Liver (tissue), 9 donors: ENCODE results near the gene RNF182. TPM values are rescaled to one million over a fixed set of nuclear protein-coding genes. Genes with fewer than 3 reads are reported as not detected.

ENCODE experiments used
- DNase-seq: peaks from one replicate; pipeline ENCODE4 v3.0.0-alpha.2; 2017; ENCODE audit warnings: low spot score
- H3K27ac ChIP-seq, 2 donors: one replicate each; pipeline ENCODE4 v1.7.0; 2013; ENCODE audit warnings: inconsistent platforms in 2 of 2, low read length in 2 of 2, control low read depth in 1 of 2, low read depth in 1 of 2, mild to moderate bottlenecking in 1 of 2
- H3K27me3 ChIP-seq, 4 donors: one replicate each; pipeline versions ENCODE4 v1.6.1 to v1.7.0; 2013; ENCODE audit warnings: low read length in 3 of 4, inconsistent platforms in 1 of 4, mild to moderate bottlenecking in 1 of 4, moderate library complexity in 1 of 4; ENCODE audit not compliant: control insufficient read depth in 4 of 4, insufficient read depth in 4 of 4
- H3K36me3 ChIP-seq, 4 donors: one replicate each; pipeline versions ENCODE4 v1.6.1 to v1.7.0; 2013; ENCODE audit warnings: low read length in 3 of 4, mild to moderate bottlenecking in 3 of 4, low read depth in 1 of 4, moderate library complexity in 1 of 4; ENCODE audit not compliant: control insufficient read depth in 4 of 4, insufficient read depth in 3 of 4
- H3K4me1 ChIP-seq, 4 donors: one replicate each; pipeline versions ENCODE4 v1.6.1 to v1.7.0; 2013; ENCODE audit warnings: low read length in 3 of 4, mild to moderate bottlenecking in 3 of 4, moderate library complexity in 1 of 4; ENCODE audit not compliant: control insufficient read depth in 4 of 4, insufficient read depth in 4 of 4
- H3K4me3 ChIP-seq, 3 donors: one replicate each; pipeline versions ENCODE4 v1.6.1 to v1.7.0; 2013; ENCODE audit warnings: low read length in 3 of 3, control low read depth in 1 of 3, low read depth in 1 of 3, mild to moderate bottlenecking in 1 of 3
- H3K9ac ChIP-seq, 2 donors: one replicate each; pipeline ENCODE4 v1.7.0; 2013; ENCODE audit warnings: low read length in 2 of 2, mild to moderate bottlenecking in 2 of 2, moderate library complexity in 2 of 2, control low read depth in 1 of 2, low read depth in 1 of 2
- H3K9me3 ChIP-seq, 4 donors: one replicate each; pipeline versions ENCODE4 v1.6.1 to v1.7.0; 2013; ENCODE audit warnings: low read length in 3 of 4; ENCODE audit not compliant: control insufficient read depth in 4 of 4
- ATF3 ChIP-seq: IDR thresholded peaks from 2 replicates; pipeline ENCODE4 v1.6.1; 2016; ENCODE audit warnings: antibody characterized with exemption
- CTCF ChIP-seq: fragments of 150-350 bp; IDR thresholded peaks from 2 replicates; pipeline ENCODE4 v1.5.1; 2017; ENCODE audit warnings: improper control_type of control experiment, low read depth, low read length; ENCODE audit not compliant: missing input control
- EGR1 ChIP-seq, 2 donors: IDR thresholded peaks; 2 replicates each; pipeline ENCODE4 v1.6.1; 2016 to 2018; ENCODE audit warnings: antibody characterized with exemption in 2 of 2, low read depth in 2 of 2
- FOXA1 ChIP-seq: IDR thresholded peaks from 2 replicates; pipeline ENCODE4 v1.6.1; 2016; ENCODE audit warnings: antibody characterized with exemption
- FOXA2 ChIP-seq: IDR thresholded peaks from 2 replicates; pipeline ENCODE4 v1.6.1; 2016; ENCODE audit warnings: antibody characterized with exemption
- HNF4A ChIP-seq, 2 donors: conservative IDR thresholded peaks; 2 replicates each; pipeline ENCODE4 v1.6.1; 2016; ENCODE audit warnings: antibody characterized with exemption in 2 of 2, mild to moderate bottlenecking in 2 of 2
- HNF4G ChIP-seq: IDR thresholded peaks from 2 replicates; pipeline ENCODE4 v1.6.1; 2016; ENCODE audit warnings: antibody characterized with exemption
- JUND ChIP-seq, 2 donors: IDR thresholded peaks; 2 replicates each; pipeline ENCODE4 v1.6.1; 2016; ENCODE audit warnings: antibody characterized with exemption in 2 of 2
- MAX ChIP-seq: IDR thresholded peaks from 2 replicates; pipeline ENCODE4 v1.6.1; 2016; ENCODE audit warnings: antibody characterized with exemption
- NR2F2 ChIP-seq: IDR thresholded peaks from 2 replicates; pipeline ENCODE4 v1.6.1; 2016; ENCODE audit warnings: antibody characterized with exemption
- RAD21 ChIP-seq, 2 donors: IDR thresholded peaks; 2 replicates each; pipeline ENCODE4 v1.6.1; 2016; ENCODE audit warnings: antibody characterized with exemption in 2 of 2, mild to moderate bottlenecking in 2 of 2
- REST ChIP-seq: IDR thresholded peaks from 2 replicates; pipeline ENCODE4 v1.6.1; 2016; ENCODE audit warnings: antibody characterized with exemption, mild to moderate bottlenecking
- RXRA ChIP-seq, 2 donors: IDR thresholded peaks; 2 replicates each; pipeline ENCODE4 v1.6.1; 2017 to 2018; ENCODE audit warnings: antibody characterized with exemption in 2 of 2, mild to moderate bottlenecking in 1 of 2
- TAF1 ChIP-seq: conservative IDR thresholded peaks from 2 replicates; pipeline ENCODE4 v1.6.1; 2016; ENCODE audit warnings: antibody characterized with exemption, mild to moderate bottlenecking
- WGBS: extraction: QIAGEN DNeasy Blood & Tissue Kit; methylation state at CpG from one replicate; pipeline ENCODE4 v1.1.7; 2013; 5-methylcytosine and 5-hydroxymethylcytosine counted together
- polyA plus RNA-seq, 2 donors: library from polyadenylated mRNA; stranded (reverse) in 1 of 2; unstranded in 1 of 2; fragments of 200-250 nt in 1 of 2; fragments of >200 nt in 1 of 2; fragmentation: Nextera tagmentation in 1 of 2; extraction: Ambion mirVana in 1 of 2; gene quantifications; one replicate each; pipeline versions ENCODE4 v1.2.1 to v1.2.3, GENCODE V29; 2013 to 2015
- total RNA-seq, 2 donors: library from RNA; depleted of rRNA; stranded (reverse); fragments of >200 nt; gene quantifications; one replicate each; pipeline ENCODE4 v1.2.3, GENCODE V29; 2014
- TF ChIP-seq, protein P1 (sequence below): IDR thresholded peaks from 2 replicates; pipeline ENCODE4 v1.6.1; 2016; ENCODE audit warnings: antibody characterized with exemption
- donor health status: healthy.
- donor health status: healthy.
- donor health status: healthy.
- donor health status: healthy.
- donor health status: healthy.

The RNF182 gene
- total and polyA plus RNA-seq, 4 donors: 1.4 TPM; not detected in 3

DNA sequence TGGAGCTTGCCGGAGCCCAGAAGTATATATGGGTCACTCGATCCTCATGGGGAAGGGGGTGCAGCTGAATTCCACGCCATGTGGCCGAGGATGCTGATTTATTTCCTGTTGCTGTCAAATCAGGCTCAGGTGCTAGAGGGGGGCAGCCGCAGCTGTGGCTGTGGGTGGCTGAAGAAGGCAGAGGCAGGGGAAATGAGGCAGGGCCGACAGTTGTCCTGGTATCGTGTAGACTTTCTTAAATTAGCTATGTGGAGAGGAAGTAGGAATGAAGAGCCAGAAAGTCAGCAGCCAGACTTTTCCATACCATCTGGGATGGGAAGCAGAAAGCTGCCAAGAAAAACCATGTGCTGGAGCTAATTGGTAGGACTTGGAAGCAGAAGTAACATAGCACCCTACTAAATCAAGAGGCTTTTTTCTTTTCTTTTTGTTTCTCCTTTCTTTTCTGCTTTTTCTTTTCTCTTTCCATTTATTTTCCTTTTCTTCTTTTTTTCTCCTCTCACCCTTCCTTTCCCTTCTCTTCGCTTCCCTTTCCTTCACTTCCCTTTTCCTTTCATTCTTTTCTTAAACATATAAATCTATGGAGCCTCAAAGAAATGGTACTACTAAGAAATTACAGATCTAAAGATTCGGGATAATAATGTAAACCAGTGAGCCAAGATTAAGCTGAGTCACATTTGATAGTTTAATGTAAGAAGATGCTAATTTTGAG lies 102.2 kb downstream of the RNF182 start (continued):
- TF ChIP-seq REST: no peak
- no peak for TF ChIP-seq FOXA1
- TF ChIP-seq NR2F2: no peak
- no peak for TF ChIP-seq FOXA2
- TF ChIP-seq, protein P1, sequence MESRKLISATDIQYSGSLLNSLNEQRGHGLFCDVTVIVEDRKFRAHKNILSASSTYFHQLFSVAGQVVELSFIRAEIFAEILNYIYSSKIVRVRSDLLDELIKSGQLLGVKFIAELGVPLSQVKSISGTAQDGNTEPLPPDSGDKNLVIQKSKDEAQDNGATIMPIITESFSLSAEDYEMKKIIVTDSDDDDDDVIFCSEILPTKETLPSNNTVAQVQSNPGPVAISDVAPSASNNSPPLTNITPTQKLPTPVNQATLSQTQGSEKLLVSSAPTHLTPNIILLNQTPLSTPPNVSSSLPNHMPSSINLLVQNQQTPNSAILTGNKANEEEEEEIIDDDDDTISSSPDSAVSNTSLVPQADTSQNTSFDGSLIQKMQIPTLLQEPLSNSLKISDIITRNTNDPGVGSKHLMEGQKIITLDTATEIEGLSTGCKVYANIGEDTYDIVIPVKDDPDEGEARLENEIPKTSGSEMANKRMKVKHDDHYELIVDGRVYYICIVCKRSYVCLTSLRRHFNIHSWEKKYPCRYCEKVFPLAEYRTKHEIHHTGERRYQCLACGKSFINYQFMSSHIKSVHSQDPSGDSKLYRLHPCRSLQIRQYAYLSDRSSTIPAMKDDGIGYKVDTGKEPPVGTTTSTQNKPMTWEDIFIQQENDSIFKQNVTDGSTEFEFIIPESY: no peak

DNA sequence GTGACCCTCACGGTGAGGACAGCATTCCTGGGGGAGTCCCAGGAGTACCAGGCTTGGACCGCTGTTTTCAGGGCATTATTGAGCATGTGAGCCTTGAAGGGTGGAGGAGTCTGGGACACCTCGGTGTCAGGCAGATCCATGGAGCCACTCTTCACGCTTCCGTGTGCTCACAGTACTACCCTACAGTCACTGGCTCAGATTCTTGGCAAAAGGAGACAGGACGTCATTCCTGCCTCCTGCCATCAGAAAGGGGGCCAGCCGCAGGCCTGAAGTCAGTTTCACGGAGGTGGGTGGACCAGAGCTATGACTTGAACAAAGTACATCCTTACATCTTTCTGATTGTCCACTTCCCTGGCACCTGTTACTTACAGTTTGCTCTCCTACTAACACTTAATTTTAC lies 103.9 kb downstream of the RNF182 start:
- H3K27me3 ChIP-seq: no peaks in the 10 kb centered on the region
- no peaks in the 10 kb centered on the region for H3K9me3 ChIP-seq
- H3K4me1 ChIP-seq: no peaks in the 10 kb centered on the region
- no peak for TF ChIP-seq JUND (IDR thresholded peaks at IDR 0.05)
- TF ChIP-seq RAD21 (IDR thresholded peaks at IDR 0.05): no peak
- TF ChIP-seq, protein P1: no peak
- no peak for TF ChIP-seq TAF1
- no peak for TF ChIP-seq HNF4A (conservative IDR thresholded peaks at IDR 0.05)
- TF ChIP-seq EGR1 (IDR thresholded peaks at IDR 0.05; ENCODE audit: low read depth in 2 of 2): no peak
- TF ChIP-seq RXRA (IDR thresholded peaks at IDR 0.05): no peak
- TF ChIP-seq MAX: no peak
- WGBS: 83% methylated on average over 8 of the region's 8 CpGs
- no peak overlapping the region for H3K4me3 ChIP-seq
- no peaks in the 10 kb centered on the region for H3K36me3 ChIP-seq
- no peak overlapping the region for H3K9ac ChIP-seq
- no peak overlapping the region for H3K27ac ChIP-seq
- DNase-seq: no peak

DNA sequence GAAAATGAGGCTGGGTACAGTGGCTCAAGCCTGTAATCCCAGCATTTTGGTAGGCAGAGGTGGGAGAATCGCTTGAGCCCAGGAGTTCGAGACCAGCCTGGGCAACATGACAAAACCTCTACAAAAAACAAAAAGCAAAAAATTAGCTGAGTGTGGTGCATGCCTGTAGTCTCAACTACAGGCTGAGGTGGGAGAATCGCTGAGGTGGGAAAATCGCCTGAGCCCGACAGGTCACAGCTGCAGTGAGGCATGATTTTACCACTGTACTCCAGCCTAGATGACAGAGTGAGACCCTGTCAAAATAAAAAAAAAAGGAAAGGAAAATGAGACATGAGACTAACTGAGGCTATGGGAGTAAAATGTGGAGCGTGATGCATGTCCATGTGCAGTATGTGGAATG lies 104.9 kb downstream of the RNF182 start:
- no peak overlapping the region for H3K9ac ChIP-seq
- H3K9me3 ChIP-seq: no peaks in the 10 kb centered on the region
- H3K4me1 ChIP-seq: no peaks in the 10 kb centered on the region
- peaks cover 0 to 3% (median 0%) of the 10 kb centered on the region in 4 donors for H3K27me3 ChIP-seq
- no peak for TF ChIP-seq ATF3
- no peak for TF ChIP-seq HNF4G
- TF ChIP-seq RXRA (IDR thresholded peaks at IDR 0.05): no peak
- no peak for TF ChIP-seq CTCF
- TF ChIP-seq EGR1 (IDR thresholded peaks at IDR 0.05; ENCODE audit: low read depth in 2 of 2): no peak
- no peak for TF ChIP-seq MAX
- no peak overlapping the region for H3K4me3 ChIP-seq
- no peak for DNase-seq
- H3K36me3 ChIP-seq: no peaks in the 10 kb centered on the region
- H3K27ac ChIP-seq: no peak overlapping the region
- 91% methylated on average over 6 of the region's 6 CpGs for WGBS
